ENCODE data around the gene ISYNA1. TPM values are rescaled to one million over a fixed set of nuclear protein-coding genes. Genes with fewer than 3 reads are reported as not detected.

ISYNA1 gene
- total RNA-seq (85.8 TPM), polyA plus RNA-seq (ENCODE audit: insufficient read depth in 1 of 8, insufficient read length in 8 of 8, low replicate concordance in 1 of 8) (100 to 1,000 TPM; 122 to 221 (median 180) TPM)
- long read RNA-seq, donor 1, transcript ISYNA1-201 (11 exons, 2,420 nt): major isoform, 15 of 30 reads
- long read RNA-seq, donor 1, transcript ISYNA1-209 (3 exons, 696 nt): minor isoform, 14 of 30 reads
- long read RNA-seq, donor 1, partial matches to known transcripts: 0 of 30 reads
- long read RNA-seq, donor 1, other reads (novel, unspliced or antisense): 0 of 30 reads
- long read RNA-seq, donor 2, partial matches to known transcripts: 0 of 4 reads
- long read RNA-seq, donor 2, other reads (novel, unspliced or antisense): 0 of 4 reads
- long read RNA-seq, donor 3, transcript ISYNA1-209 (3 exons, 696 nt): major isoform, 47 of 146 reads
- long read RNA-seq, donor 3, transcript ISYNA1-201 (11 exons, 2,420 nt): minor isoform, 42 of 146 reads
- long read RNA-seq, donor 3, partial matches to known transcripts: 40 of 146 reads
- long read RNA-seq, donor 3, other reads (novel, unspliced or antisense): 8 of 146 reads
- long read RNA-seq, donor 4, transcript ISYNA1-201 (11 exons, 2,420 nt): major isoform, 24 of 40 reads
- long read RNA-seq, donor 4, transcript ISYNA1-209 (3 exons, 696 nt): minor isoform, 8 of 40 reads
- long read RNA-seq, donor 4, partial matches to known transcripts: 0 of 40 reads
- long read RNA-seq, donor 4, other reads (novel, unspliced or antisense): 0 of 40 reads
- long read RNA-seq, donor 5, transcript ISYNA1-209 (3 exons, 696 nt): minor isoform, 29 of 157 reads
- long read RNA-seq, donor 5, transcript ISYNA1-201 (11 exons, 2,420 nt): major isoform, 54 of 157 reads
- long read RNA-seq, donor 5, partial matches to known transcripts: 47 of 157 reads
- long read RNA-seq, donor 5, other reads (novel, unspliced or antisense): 24 of 157 reads
- long read RNA-seq, donor 6, transcript ISYNA1-203 (9 exons, 1,466 nt): minor isoform, 5 of 140 reads
- long read RNA-seq, donor 6, transcript ISYNA1-201 (11 exons, 2,420 nt): major isoform, 48 of 140 reads
- long read RNA-seq, donor 6, transcript ISYNA1-209 (3 exons, 696 nt): minor isoform, 18 of 140 reads
- long read RNA-seq, donor 6, partial matches to known transcripts: 46 of 140 reads
- long read RNA-seq, donor 6, other reads (novel, unspliced or antisense): 18 of 140 reads
- long read RNA-seq, donor 7, transcript ISYNA1-201 (11 exons, 2,420 nt): major isoform, 22 of 57 reads
- long read RNA-seq, donor 7, transcript ISYNA1-209 (3 exons, 696 nt): minor isoform, 11 of 57 reads
- long read RNA-seq, donor 7, partial matches to known transcripts: 7 of 57 reads
- long read RNA-seq, donor 7, other reads (novel, unspliced or antisense): 8 of 57 reads
- long read RNA-seq, donor 8, transcript ISYNA1-201 (11 exons, 2,420 nt): major isoform, 17 of 33 reads
- long read RNA-seq, donor 8, partial matches to known transcripts: 0 of 33 reads
- long read RNA-seq, donor 8, other reads (novel, unspliced or antisense): 9 of 33 reads
- long read RNA-seq, donor 9, transcript ISYNA1-209 (3 exons, 696 nt): minor isoform, 8 of 54 reads
- long read RNA-seq, donor 9, transcript ISYNA1-201 (11 exons, 2,420 nt): major isoform, 19 of 54 reads
- long read RNA-seq, donor 9, partial matches to known transcripts: 10 of 54 reads
- long read RNA-seq, donor 9, other reads (novel, unspliced or antisense): 11 of 54 reads
- long read RNA-seq, donor 10, transcript ISYNA1-201 (11 exons, 2,420 nt): major isoform, 16 of 51 reads
- long read RNA-seq, donor 10, partial matches to known transcripts: 12 of 51 reads
- long read RNA-seq, donor 10, other reads (novel, unspliced or antisense): 13 of 51 reads
- long read RNA-seq, donor 11, transcript ISYNA1-201 (11 exons, 2,420 nt): major isoform, 38 of 75 reads
- long read RNA-seq, donor 11, transcript ISYNA1-209 (3 exons, 696 nt): minor isoform, 14 of 75 reads
- long read RNA-seq, donor 11, partial matches to known transcripts: 7 of 75 reads
- long read RNA-seq, donor 11, other reads (novel, unspliced or antisense): 9 of 75 reads

DNA sequence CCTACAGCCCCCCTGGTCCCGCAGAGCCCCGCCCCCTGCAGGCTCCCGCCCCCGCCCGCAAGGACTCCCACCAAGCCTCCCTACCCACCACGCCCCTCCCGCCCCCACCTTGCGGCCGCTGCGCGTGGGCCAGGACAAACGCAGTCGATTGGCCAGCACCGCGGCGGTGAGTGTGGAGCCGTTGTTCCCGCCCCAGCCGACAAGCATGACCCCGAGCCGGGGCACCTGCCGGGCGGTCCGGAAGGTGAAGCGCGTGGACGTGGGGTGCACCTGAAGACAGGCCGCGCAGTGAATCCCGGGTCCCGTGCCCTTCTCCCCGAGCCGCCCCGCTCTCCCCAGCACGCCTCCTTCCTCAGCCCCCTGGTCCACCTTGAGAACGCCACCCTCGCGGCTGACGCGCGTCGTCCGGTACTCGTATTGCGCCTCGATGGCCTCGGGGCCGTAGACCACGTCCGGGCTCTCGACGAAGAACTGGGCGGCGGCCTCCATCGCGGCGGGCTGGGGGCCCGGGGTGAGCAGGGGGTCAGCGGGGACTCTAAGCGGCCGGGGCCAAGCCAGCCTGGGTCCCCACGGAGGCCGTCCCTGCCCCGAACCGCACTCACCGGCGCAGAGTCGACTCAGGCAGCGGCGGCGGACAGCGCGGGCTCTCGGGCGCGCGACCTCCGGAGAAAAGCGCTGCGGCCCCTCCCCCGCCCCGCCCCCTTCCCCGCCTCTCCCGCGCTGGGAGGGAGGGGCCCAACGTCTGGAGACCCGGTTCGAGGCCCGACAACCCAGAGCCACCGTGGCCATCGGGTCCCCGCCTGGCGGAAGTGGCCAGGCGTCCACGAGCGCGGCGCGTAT lies at the start of gene ISYNA1:
Gene ISYNA1 (minus strand): TSS at position 643 of the 840 bp plus-strand sequence. CDS start 154 bp downstream, at position 489.
- Histone ChIP-seq H3K27ac (ENCODE audit: low read length) (peak within 1 kb of the TSS; percentile 81), H3K9me3 (replicated peaks; ENCODE audit: control insufficient read depth, low read depth, low read length) (no peaks in the 10 kb centered on the region), H3K4me3 (ENCODE audit: low read length) (peak within 1 kb of the TSS; percentile 56), H3K4me1 (ENCODE audit: control insufficient read depth, insufficient read depth, low read length) (peaks cover 66% of the 10 kb centered on the region), H3K36me3 (ENCODE audit: control insufficient read depth, insufficient read depth, low read length) (peaks cover 21% of the 10 kb centered on the region), H3K27me3 (ENCODE audit: control insufficient read depth, insufficient read depth, low read length) (no peaks in the 10 kb centered on the region)
- WGBS (ENCODE audit: insufficient coverage): under 1% methylated on average over 80 of the region's 99 CpGs
- peak; percentile 74 for DNase-seq

DNA sequence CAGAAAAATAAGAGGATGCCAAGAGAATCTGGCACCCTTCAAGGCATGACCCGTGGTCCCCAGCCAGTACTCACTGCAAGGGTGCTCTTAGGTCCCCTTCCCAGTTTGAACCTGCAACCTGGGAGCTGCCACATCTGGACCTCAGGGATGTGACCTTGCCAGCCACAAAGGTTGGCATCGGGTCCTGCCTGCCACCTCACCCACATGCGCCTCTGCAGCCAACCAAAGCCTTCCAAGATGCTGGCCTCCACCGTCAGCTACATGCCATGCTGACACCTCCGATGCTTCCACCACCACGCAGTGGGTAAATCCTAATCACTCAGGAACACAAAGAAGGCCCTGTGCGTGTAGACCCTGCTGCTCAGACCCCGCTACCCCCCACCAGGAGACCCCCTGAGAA lies 48.8 kb upstream of the ISYNA1 start:
- WGBS (ENCODE audit: insufficient coverage): 88% methylated on average over 6 of the region's 8 CpGs
- no peaks in the 10 kb centered on the region for H3K36me3 ChIP-seq (ENCODE audit: control insufficient read depth, insufficient read depth, low read length)
- H3K4me3 ChIP-seq (ENCODE audit: low read length): no peak overlapping the region
- no peaks in the 10 kb centered on the region for H3K27me3 ChIP-seq (ENCODE audit: control insufficient read depth, insufficient read depth, low read length)
- no peaks in the 10 kb centered on the region for H3K9me3 ChIP-seq (replicated peaks; ENCODE audit: control insufficient read depth, low read depth, low read length)
- H3K4me1 ChIP-seq (ENCODE audit: control insufficient read depth, insufficient read depth, low read length): peaks cover 33% of the 10 kb centered on the region
- H3K27ac ChIP-seq (ENCODE audit: low read length): no peak overlapping the region
- DNase-seq: no peak

DNA sequence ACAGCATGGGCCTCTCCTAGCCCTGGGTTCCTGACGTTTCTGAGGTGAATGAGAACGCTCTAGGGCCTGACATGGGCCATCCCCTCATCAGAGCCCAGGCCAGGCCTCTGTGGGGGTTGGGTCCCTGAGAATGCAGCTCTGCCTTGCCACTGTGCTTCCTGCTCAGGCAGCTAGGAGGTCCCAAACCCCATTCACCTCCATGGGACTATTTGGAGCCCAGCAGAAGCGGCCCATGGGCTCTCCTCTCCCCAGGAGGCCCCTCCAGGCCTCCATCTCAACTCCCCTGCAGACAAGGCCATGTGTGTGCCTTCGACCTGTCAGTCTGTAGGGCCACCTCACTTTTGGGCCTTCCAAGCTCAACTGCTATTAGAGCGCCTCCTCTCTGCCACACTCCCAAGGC lies 47.1 kb upstream of the ISYNA1 start:
- 90% methylated on average over 5 of the region's 5 CpGs for WGBS (ENCODE audit: insufficient coverage)
- Histone ChIP-seq H3K9me3 (replicated peaks; ENCODE audit: control insufficient read depth, low read depth, low read length) (no peaks in the 10 kb centered on the region), H3K27ac (ENCODE audit: low read length) (no peak overlapping the region), H3K4me3 (ENCODE audit: low read length) (no peak overlapping the region), H3K36me3 (ENCODE audit: control insufficient read depth, insufficient read depth, low read length) (no peaks in the 10 kb centered on the region), H3K4me1 (ENCODE audit: control insufficient read depth, insufficient read depth, low read length) (peaks cover 45% of the 10 kb centered on the region), H3K27me3 (ENCODE audit: control insufficient read depth, insufficient read depth, low read length) (no peaks in the 10 kb centered on the region)
- no peak for DNase-seq

DNA sequence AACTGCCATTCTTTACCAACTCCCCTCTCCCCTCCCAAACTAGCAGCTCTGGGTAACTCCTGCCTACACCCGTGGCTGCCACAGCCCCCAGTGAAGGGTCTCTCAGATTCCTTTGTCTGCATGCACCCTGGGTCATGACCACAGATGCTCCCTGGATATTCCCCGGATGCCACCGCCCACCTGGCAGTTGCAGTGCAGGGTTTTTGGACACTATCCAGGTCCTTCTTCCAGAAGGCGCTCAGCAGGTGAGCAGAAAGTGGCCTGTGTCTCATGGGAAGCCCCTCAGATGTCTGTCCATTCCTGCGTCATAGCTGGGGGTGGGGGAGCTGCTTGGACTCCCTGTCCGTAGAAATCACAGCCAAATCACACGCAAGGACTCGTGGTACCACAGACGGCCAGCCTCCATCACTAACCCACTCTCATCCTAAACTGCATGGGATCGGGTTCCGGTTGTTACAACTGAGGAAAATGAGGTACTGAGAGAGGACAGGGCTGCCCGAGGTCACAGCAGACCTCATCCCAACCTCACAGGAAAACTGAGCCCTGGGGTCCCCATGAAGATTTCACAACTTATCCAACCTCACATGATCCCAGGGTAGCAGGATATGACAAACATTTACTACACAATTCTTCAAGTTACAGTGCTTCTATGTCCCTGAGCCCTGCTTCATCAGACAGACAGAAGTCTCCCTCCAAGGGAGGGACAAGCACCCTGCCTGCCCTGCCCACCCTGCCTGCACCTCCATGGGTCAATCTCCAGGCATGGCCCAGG lies 45.4 kb upstream of the ISYNA1 start:
- H3K4me3 ChIP-seq (ENCODE audit: low read length): no peak overlapping the region
- H3K36me3 ChIP-seq (ENCODE audit: control insufficient read depth, insufficient read depth, low read length): no peaks in the 10 kb centered on the region
- DNase-seq: no peak
- no peaks in the 10 kb centered on the region for H3K9me3 ChIP-seq (replicated peaks; ENCODE audit: control insufficient read depth, low read depth, low read length)
- peaks cover 48% of the 10 kb centered on the region for H3K4me1 ChIP-seq (ENCODE audit: control insufficient read depth, insufficient read depth, low read length)
- H3K27ac ChIP-seq (ENCODE audit: low read length): no peak overlapping the region
- H3K27me3 ChIP-seq (ENCODE audit: control insufficient read depth, insufficient read depth, low read length): no peaks in the 10 kb centered on the region
- WGBS (ENCODE audit: insufficient coverage): 50% methylated on average over 4 of the region's 12 CpGs

DNA sequence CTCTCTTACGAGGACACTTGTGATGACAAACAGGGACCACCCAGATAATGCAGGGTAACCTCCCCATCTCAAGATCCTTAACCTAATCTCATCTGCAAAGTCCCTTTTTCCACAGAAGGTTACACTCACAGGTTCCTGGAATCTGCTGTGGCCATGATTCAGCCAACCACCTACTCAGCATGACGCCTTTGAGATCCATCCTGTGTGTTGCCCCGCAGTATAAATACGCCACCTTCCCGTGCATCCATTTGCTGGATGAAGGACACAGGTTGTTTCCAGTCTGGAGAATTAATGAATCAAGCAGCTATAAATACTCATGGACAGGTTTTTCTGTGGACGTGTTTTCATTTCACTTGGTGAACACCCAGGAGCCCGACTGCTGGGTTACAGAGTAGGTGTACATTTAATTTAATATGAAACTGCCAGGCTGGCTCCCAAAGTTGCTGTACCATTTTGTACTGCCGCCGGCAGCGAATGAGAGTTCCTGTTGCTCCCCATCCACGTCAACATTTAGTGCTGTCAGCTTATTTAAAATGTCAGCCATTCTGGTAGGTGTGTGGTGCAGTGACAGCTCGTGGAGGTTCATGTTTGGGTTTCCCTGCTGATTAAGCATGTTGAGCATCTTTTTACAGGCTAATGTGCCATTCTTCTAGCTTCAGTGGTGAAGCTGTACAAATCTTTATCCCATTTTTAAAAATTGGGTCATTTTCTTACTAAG lies 43.7 kb upstream of the ISYNA1 start:
- H3K4me1 ChIP-seq (ENCODE audit: control insufficient read depth, insufficient read depth, low read length): peaks cover 60% of the 10 kb centered on the region

DNA sequence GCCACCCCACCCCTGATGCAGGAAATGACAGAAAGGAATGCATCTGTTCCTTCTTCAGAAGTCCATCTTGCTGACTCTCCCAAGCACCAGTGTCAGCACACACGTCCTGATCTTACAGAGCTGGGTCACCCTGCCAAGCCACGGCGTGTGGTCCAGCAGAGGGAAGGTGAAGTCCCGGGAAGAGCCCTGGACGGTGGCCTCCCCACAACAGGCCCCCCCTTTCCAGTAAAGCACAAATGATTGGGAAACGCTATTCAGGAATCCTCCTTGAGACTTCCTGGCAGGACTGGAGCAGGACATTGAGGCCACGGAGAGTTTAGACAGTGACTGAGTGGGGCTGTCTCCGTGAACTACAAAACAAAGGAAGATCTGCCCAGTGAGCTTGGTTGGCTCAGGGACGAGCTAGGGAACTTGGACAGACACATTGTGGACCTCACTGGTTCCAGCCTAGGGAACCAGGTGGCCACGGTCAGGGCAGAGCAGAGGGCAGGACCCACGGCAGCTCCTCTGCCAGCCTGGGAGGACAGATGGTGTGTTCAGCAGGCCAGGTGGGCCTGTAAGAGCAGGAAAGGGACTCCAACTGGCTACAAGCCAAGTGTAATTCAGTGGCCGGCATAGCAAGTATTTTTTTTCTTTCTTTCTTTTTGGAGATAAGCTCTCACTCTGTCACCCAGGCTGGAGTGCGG lies 42.2 kb upstream of the ISYNA1 start:
- no peaks in the 10 kb centered on the region for H3K9me3 ChIP-seq (replicated peaks; ENCODE audit: control insufficient read depth, low read depth, low read length)
- peak; percentile 83 for DNase-seq
- H3K27me3 ChIP-seq (ENCODE audit: control insufficient read depth, insufficient read depth, low read length): no peaks in the 10 kb centered on the region
- no peak overlapping the region for H3K4me3 ChIP-seq (ENCODE audit: low read length)
- 24% methylated on average over 9 of the region's 13 CpGs for WGBS (ENCODE audit: insufficient coverage)
- peaks cover 62% of the 10 kb centered on the region for H3K4me1 ChIP-seq (ENCODE audit: control insufficient read depth, insufficient read depth, low read length)
- peak overlapping the region; percentile 71 for H3K27ac ChIP-seq (ENCODE audit: low read length)
- peaks cover 6% of the 10 kb centered on the region for H3K36me3 ChIP-seq (ENCODE audit: control insufficient read depth, insufficient read depth, low read length)

More for the DNA sequence above, 43.7 kb upstream of the ISYNA1 start:
- Histone ChIP-seq H3K9me3 (replicated peaks; ENCODE audit: control insufficient read depth, low read depth, low read length) (no peaks in the 10 kb centered on the region), H3K36me3 (ENCODE audit: control insufficient read depth, insufficient read depth, low read length) (peaks cover 6% of the 10 kb centered on the region), H3K4me3 (ENCODE audit: low read length) (no peak overlapping the region), H3K27me3 (ENCODE audit: control insufficient read depth, insufficient read depth, low read length) (no peaks in the 10 kb centered on the region), H3K27ac (ENCODE audit: low read length) (no peak overlapping the region)
- no peak for DNase-seq
- WGBS (ENCODE audit: insufficient coverage): 94% methylated on average over 7 of the region's 12 CpGs

DNA sequence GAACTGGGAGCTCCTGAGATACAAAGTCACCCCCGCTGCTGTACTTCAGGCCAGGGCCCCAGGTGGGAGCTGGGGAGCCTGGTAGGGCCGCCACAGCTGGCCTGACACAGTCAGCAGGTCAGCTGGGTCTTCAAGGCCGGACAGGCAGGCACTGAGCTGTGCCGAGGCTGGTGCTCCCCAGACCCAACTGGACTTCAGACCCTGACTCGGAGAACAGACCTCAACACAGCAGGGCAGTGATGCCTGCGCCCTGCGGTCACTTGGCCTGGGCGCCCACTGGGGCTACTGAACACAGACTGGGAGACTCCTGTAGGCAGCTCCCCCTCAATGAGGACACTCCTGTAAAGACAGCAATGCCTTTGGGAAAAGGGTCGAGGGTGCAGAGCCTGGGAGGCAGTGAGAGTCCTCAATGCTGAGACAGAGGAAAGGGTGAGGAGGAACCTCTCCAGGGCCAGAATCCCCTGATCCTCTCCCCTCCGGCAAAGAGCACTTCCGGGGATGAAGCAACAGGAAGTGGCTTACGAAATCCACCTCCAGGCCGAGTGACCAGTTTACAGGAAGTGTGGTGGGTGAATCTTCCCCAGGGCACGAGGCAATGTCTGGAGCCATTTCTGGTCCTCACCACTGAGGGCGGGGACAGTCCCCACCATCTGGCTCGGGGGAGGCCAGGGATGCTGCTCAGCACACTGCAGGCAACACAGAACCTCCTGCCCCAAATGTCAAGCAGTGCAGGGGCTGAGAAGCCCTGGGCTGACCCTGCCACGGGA lies 40.8 kb upstream of the ISYNA1 start:
- WGBS (ENCODE audit: insufficient coverage): 82% methylated on average over 7 of the region's 17 CpGs
- Histone ChIP-seq H3K36me3 (ENCODE audit: control insufficient read depth, insufficient read depth, low read length) (peaks cover 6% of the 10 kb centered on the region), H3K27me3 (ENCODE audit: control insufficient read depth, insufficient read depth, low read length) (no peaks in the 10 kb centered on the region), H3K4me1 (ENCODE audit: control insufficient read depth, insufficient read depth, low read length) (peaks cover 69% of the 10 kb centered on the region), H3K9me3 (replicated peaks; ENCODE audit: control insufficient read depth, low read depth, low read length) (no peaks in the 10 kb centered on the region), H3K27ac (ENCODE audit: low read length) (peak overlapping the region; percentile 48), H3K4me3 (ENCODE audit: low read length) (no peak overlapping the region)
- DNase-seq: peak; percentile 88
